DMS79 (cell line): ENCODE data around the gene FNDC3B.
"Not testable (repeated sequence)": the region's sequence is repeated elsewhere in the genome, so short reads cannot be mapped to it uniquely, and the experiment has no call there.

Experiments used
- DNase-seq: peaks from one replicate; lab custom pipeline; 2025; lab: John Stamatoyannopoulos, UW

FNDC3B gene

GRCh38 chr3:172342097-172342659 is 302.8 kb downstream of the FNDC3B start:
- no peak for DNase-seq

GRCh38 chr3:172343117-172343516 is 303.7 kb downstream of the FNDC3B start:
- no peak for DNase-seq

GRCh38 chr3:172343979-172344378 is 304.6 kb downstream of the FNDC3B start:
- no peak for DNase-seq

- no peak for DNase-seq
Observed at GRCh38 chr3:172346161-172346560, 306.8 kb downstream of the FNDC3B start.

GRCh38 chr3:172347895-172348679 is 308.7 kb downstream of the FNDC3B start:
- DNase-seq: no peak

- no peak for DNase-seq
Observed at GRCh38 chr3:172351895-172352466, 312.6 kb downstream of the FNDC3B start.

GRCh38 chr3:172352786-172353185 is 313.4 kb downstream of the FNDC3B start:
- no peak for DNase-seq

GRCh38 chr3:172354931-172355499 is 315.6 kb downstream of the FNDC3B start:
- no peak for DNase-seq

GRCh38 chr3:172355836-172356235 is 316.5 kb downstream of the FNDC3B start:
- DNase-seq: no peak

- DNase-seq: no peak
Observed at GRCh38 chr3:172356427-172356826, 317.0 kb downstream of the FNDC3B start.

GRCh38 chr3:172357850-172358754 is 318.7 kb downstream of the FNDC3B start:
- no peak for DNase-seq

GRCh38 chr3:172359231-172359630 is 319.9 kb downstream of the FNDC3B start:
- DNase-seq: no peak

- DNase-seq: no peak
Observed at GRCh38 chr3:172359996-172360395, 320.6 kb downstream of the FNDC3B start.

GRCh38 chr3:172362583-172362982 is 323.2 kb downstream of the FNDC3B start:
- no peak for DNase-seq

GRCh38 chr3:172364374-172365027 is 325.1 kb downstream of the FNDC3B start:
- DNase-seq: no peak

GRCh38 chr3:172365028-172365567 is 325.7 kb downstream of the FNDC3B start:
- DNase-seq: no peak

- DNase-seq: no peak
Observed at GRCh38 chr3:172367205-172368105, 328.1 kb downstream of the FNDC3B start.

GRCh38 chr3:172368556-172368955 is 329.2 kb downstream of the FNDC3B start:
- not testable (repeated sequence) for DNase-seq

- no peak for DNase-seq
Observed at GRCh38 chr3:172369590-172370259, 330.3 kb downstream of the FNDC3B start.

GRCh38 chr3:172370419-172370818 is 331.0 kb downstream of the FNDC3B start:
- DNase-seq: no peak
